DOHH2 (cell line): Measurements from ENCODE around the gene AUTS2.

ENCODE experiments used
- H3F3A ChIP-seq: fragments of 200-600 bp; sonication (generic), shearing (Covaris generic); 2 replicates; pipeline ENCODE4 v1.6.0; 2016; ENCODE audit warnings: antibody characterized with exemption, mild to moderate bottlenecking; ENCODE audit not compliant: control insufficient read depth, insufficient read depth
- H3K27ac ChIP-seq: fragments of 200-600 bp; sonication (generic); 2 replicates; pipeline ENCODE4 v1.5.1; 2014; ENCODE audit warnings: low read depth, mild to moderate bottlenecking, low read length, moderate library complexity
- H3K27me3 ChIP-seq: fragments of 200-600 bp; sonication (generic); 2 replicates; pipeline ENCODE4 v1.6.1; 2014; ENCODE audit warnings: mild to moderate bottlenecking, low read length, mixed read lengths; ENCODE audit not compliant: control insufficient read depth
- H3K36me3 ChIP-seq: fragments of 200-600 bp; sonication (generic); 2 replicates; pipeline ENCODE4 v1.6.1; 2014; ENCODE audit warnings: mild to moderate bottlenecking, low read length, moderate library complexity, mixed read lengths; ENCODE audit not compliant: control insufficient read depth
- H3K4me1 ChIP-seq: fragments of 200-600 bp; sonication (generic); 2 replicates; pipeline ENCODE4 v1.6.1; 2014; ENCODE audit warnings: mild to moderate bottlenecking, low read length, mixed read lengths; ENCODE audit not compliant: control insufficient read depth
- H3K4me2 ChIP-seq: fragments of 200-600 bp; sonication (generic); 2 replicates; pipeline ENCODE4 v1.6.0; 2014; ENCODE audit warnings: mild to moderate bottlenecking, low read length, moderate library complexity
- H3K4me3 ChIP-seq: fragments of 200-600 bp; sonication (generic); 2 replicates; pipeline ENCODE4 v1.5.1; 2014; ENCODE audit warnings: mild to moderate bottlenecking, low read length, mixed read lengths
- H3K79me2 ChIP-seq: fragments of 200-600 bp; sonication (generic); 2 replicates; pipeline ENCODE4 v1.6.1; 2014; ENCODE audit warnings: mild to moderate bottlenecking, low read length, mixed read lengths; ENCODE audit not compliant: control insufficient read depth
- H3K9me2 ChIP-seq: fragments of 200-600 bp; sonication (generic); replicated peaks from 2 replicates; pipeline ENCODE4 v1.6.1; 2014; ENCODE audit warnings: mild to moderate bottlenecking, low read length, mixed read lengths; ENCODE audit not compliant: control insufficient read depth
- H3K9me3 ChIP-seq: fragments of 200-600 bp; sonication (generic); 2 replicates; pipeline ENCODE4 v1.6.1; 2014; ENCODE audit warnings: antibody characterized with exemption, low read length, mixed read lengths; ENCODE audit not compliant: control insufficient read depth, insufficient read depth
- H4K20me1 ChIP-seq: fragments of 200-600 bp; sonication (generic); 2 replicates; pipeline ENCODE4 v1.6.0; 2014; ENCODE audit warnings: low read depth, mild to moderate bottlenecking, antibody characterized with exemption, low read length, moderate library complexity; ENCODE audit not compliant: control insufficient read depth, insufficient read depth
- EZH2phosphoT487 ChIP-seq: fragments of 200-600 bp; sonication (generic); IDR thresholded peaks from 2 replicates; pipeline ENCODE4 v1.6.1; 2017; ENCODE audit warnings: borderline replicate concordance, mild to moderate bottlenecking, antibody characterized with exemption, low read length, moderate library complexity, mixed read lengths
- TF ChIP-seq, protein P1 (sequence below): fragments of 200-600 bp; sonication (generic); IDR thresholded peaks from one replicate; pipeline ENCODE4 v1.5.1; 2014; ENCODE audit warnings: antibody characterized with exemption, mild to moderate bottlenecking, low read depth, low read length; ENCODE audit not compliant: poor library complexity, severe bottlenecking

The AUTS2 gene

DNA sequence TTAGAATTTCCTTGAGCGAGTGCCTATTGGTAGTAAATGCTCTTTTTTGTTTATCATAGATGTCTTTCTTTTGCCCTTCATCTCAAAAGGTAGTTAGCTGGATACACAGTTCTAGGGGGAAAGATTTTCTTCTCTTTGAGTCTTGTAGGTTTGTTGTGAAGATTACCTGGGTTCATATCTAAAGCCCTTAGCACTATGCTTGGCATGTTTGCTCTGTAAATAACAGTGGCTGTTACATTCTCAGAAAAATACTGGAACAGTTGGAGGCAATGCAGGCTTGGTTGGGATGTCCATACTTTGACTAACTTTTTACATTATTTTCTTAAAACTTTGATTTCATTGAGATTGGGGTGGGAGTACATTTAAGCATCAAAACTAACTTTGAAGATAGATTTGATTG lies 144.0 kb downstream of the AUTS2 start:
- no peaks in the 10 kb centered on the region for H3K9me2 ChIP-seq
- no peaks in the 10 kb centered on the region for H3K9me3 ChIP-seq
- no peak overlapping the region for H3K4me2 ChIP-seq
- peaks cover 3% of the 10 kb centered on the region; the same call in 1 of the 2 replicates for H3F3A ChIP-seq
- H3K27me3 ChIP-seq: no peaks in the 10 kb centered on the region
- no peak overlapping the region for H3K27ac ChIP-seq
- H3K79me2 ChIP-seq: peaks cover 100% of the 10 kb centered on the region
- TF ChIP-seq EZH2phosphoT487: no peak
- TF ChIP-seq, protein P1, sequence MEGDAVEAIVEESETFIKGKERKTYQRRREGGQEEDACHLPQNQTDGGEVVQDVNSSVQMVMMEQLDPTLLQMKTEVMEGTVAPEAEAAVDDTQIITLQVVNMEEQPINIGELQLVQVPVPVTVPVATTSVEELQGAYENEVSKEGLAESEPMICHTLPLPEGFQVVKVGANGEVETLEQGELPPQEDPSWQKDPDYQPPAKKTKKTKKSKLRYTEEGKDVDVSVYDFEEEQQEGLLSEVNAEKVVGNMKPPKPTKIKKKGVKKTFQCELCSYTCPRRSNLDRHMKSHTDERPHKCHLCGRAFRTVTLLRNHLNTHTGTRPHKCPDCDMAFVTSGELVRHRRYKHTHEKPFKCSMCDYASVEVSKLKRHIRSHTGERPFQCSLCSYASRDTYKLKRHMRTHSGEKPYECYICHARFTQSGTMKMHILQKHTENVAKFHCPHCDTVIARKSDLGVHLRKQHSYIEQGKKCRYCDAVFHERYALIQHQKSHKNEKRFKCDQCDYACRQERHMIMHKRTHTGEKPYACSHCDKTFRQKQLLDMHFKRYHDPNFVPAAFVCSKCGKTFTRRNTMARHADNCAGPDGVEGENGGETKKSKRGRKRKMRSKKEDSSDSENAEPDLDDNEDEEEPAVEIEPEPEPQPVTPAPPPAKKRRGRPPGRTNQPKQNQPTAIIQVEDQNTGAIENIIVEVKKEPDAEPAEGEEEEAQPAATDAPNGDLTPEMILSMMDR: no peak
- peaks cover 49% of the 10 kb centered on the region for H4K20me1 ChIP-seq
- no peak overlapping the region for H3K4me3 ChIP-seq
- H3K36me3 ChIP-seq: no peaks in the 10 kb centered on the region
- H3K4me1 ChIP-seq: peaks cover 79% of the 10 kb centered on the region

DNA sequence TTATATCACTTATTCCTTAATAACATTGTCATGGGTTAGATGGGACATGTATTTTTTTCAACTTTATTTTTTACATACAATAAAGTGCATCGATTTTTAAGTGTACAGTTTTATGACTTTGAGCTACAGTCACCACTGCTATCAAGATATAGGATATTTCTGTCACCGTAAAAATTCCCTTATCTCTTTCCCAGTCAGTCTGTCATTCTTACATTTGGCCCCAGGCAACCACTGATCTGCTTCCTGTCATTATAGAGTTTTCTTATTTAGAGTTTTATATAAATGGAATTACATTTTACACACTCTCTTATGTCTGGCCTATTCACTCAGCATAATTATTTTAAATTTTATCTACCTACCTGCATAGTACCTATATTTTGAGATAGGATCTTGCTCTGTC lies 145.2 kb downstream of the AUTS2 start:
- no peak for TF ChIP-seq EZH2phosphoT487
- peaks cover 100% of the 10 kb centered on the region for H3K79me2 ChIP-seq
- peaks cover 79% of the 10 kb centered on the region for H3K4me1 ChIP-seq
- H3K4me2 ChIP-seq: no peak overlapping the region
- peaks cover 44% of the 10 kb centered on the region for H4K20me1 ChIP-seq
- peaks cover 3% of the 10 kb centered on the region; the same call in 1 of the 2 replicates for H3F3A ChIP-seq
- no peaks in the 10 kb centered on the region for H3K27me3 ChIP-seq
- H3K9me2 ChIP-seq: no peaks in the 10 kb centered on the region
- H3K4me3 ChIP-seq: no peak overlapping the region
- no peak overlapping the region for H3K27ac ChIP-seq
- no peaks in the 10 kb centered on the region for H3K9me3 ChIP-seq
- no peaks in the 10 kb centered on the region for H3K36me3 ChIP-seq

DNA sequence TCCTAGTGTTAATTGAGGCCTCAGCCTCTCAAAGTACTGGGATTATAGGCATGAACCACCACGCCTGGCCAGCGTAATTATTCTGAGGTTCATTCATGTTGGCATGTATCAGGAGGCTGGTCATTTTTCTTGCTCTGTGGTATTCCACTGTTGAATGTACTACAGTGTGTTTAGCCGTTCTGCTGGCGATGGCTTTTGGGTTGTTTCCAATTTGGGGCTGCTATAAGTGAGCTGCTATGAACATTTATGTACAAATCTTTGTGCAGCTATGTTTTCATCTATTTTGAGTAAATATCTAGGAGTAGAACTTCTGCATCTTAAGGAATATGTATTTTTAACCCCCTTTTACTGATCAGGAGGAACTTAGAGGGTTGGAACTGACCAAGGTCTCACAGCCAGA lies 145.8 kb downstream of the AUTS2 start:
- Histone ChIP-seq H3K9me3 (no peaks in the 10 kb centered on the region), H3K27me3 (no peaks in the 10 kb centered on the region), H3F3A (peaks cover 3% of the 10 kb centered on the region; the same call in 1 of the 2 replicates), H3K27ac (no peak overlapping the region), H3K79me2 (peaks cover 100% of the 10 kb centered on the region), H3K9me2 (no peaks in the 10 kb centered on the region), H3K4me2 (no peak overlapping the region), H4K20me1 (peaks cover 41% of the 10 kb centered on the region), H3K4me1 (peaks cover 79% of the 10 kb centered on the region), H3K36me3 (no peaks in the 10 kb centered on the region), H3K4me3 (no peak overlapping the region)
- TF ChIP-seq, protein P1: no peak
- TF ChIP-seq EZH2phosphoT487: no peak

DNA sequence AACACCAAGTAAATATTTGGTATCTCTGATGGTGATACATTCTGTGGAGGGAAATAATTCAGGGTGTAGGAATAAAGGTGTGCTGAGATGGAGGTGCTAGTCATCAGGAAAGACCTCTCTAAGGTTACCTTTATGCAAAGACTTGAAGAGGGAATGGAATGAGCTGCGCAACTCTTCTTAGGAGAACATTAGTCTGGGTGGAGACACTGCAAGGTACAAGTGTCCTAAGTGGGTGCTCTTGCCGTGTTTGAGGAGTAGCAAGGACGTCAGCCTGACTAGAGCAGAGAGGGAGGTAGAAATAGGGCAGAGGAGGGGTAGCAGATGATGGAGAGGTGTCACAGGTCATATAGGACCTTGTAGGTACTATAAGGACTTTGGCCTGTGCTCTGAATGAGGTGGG lies 148.1 kb downstream of the AUTS2 start:
- H3K79me2 ChIP-seq: peaks cover 98% of the 10 kb centered on the region
- H3F3A ChIP-seq: no peaks in the 10 kb centered on the region
- H3K27ac ChIP-seq: no peak overlapping the region
- H3K36me3 ChIP-seq: no peaks in the 10 kb centered on the region
- H3K9me2 ChIP-seq: no peaks in the 10 kb centered on the region
- no peak overlapping the region for H3K4me2 ChIP-seq
- H3K9me3 ChIP-seq: no peaks in the 10 kb centered on the region
- H4K20me1 ChIP-seq: peaks cover 29% of the 10 kb centered on the region; the same call in 1 of the 2 replicates
- H3K27me3 ChIP-seq: no peaks in the 10 kb centered on the region
- H3K4me3 ChIP-seq: no peak overlapping the region
- peaks cover 77% of the 10 kb centered on the region for H3K4me1 ChIP-seq
- no peak for TF ChIP-seq EZH2phosphoT487
- TF ChIP-seq, protein P1: no peak
